ENCODE results near the gene CFAP46.

GRCh38 chr10:132948351-132948750 lies 6.0 kb upstream of the CFAP46 start:
- no peak for TF ChIP-seq EZH2 (IDR thresholded peaks at IDR 0.05; ENCODE audit: insufficient read depth, poor library complexity, severe bottlenecking)
- no peak for TF ChIP-seq EZH2phosphoT487 (IDR thresholded peaks at IDR 0.05; ENCODE audit: insufficient read depth, low read depth)

Data from GM23248 (cell line).